GM19438 (cell line): ENCODE results near the gene ADGRG1.

Source experiments
- ATAC-seq: cut with Tn5 transposase; IDR thresholded peaks from one replicate; pipeline ENCODE4 v1.9.1; 2021; ENCODE audit warnings: low read depth; ENCODE audit not compliant: unreplicated experiment

Gene ADGRG1

GRCh38 chr16:57694725-57695679, 66.6 kb downstream of the ADGRG1 start, which contains the start of gene DRC7:
TSS of gene DRC7 (plus strand) at chr16:57694806. CDS start at chr16:57697950, 3,144 bp downstream.
- no peak for ATAC-seq

GRCh38 chr16:57695680-57696069, 67.2 kb downstream of the ADGRG1 start:
- no peak for ATAC-seq

GRCh38 chr16:57696240-57696639, 67.8 kb downstream of the ADGRG1 start:
- ATAC-seq: no peak

GRCh38 chr16:57697896-57698537, 69.6 kb downstream of the ADGRG1 start:
- ATAC-seq: no peak

GRCh38 chr16:57698812-57699405, 70.5 kb downstream of the ADGRG1 start:
- ATAC-seq: no peak

- ATAC-seq: no peak
These were observed 71.1 kb downstream of the ADGRG1 start for GRCh38 chr16:57699481-57699880.

- ATAC-seq: no peak
These were observed 71.5 kb downstream of the ADGRG1 start for GRCh38 chr16:57699899-57700298.

GRCh38 chr16:57700781-57701551, 72.5 kb downstream of the ADGRG1 start:
- ATAC-seq: no peak

- no peak for ATAC-seq
These were observed 73.4 kb downstream of the ADGRG1 start for GRCh38 chr16:57701759-57702371.

- no peak for ATAC-seq
These were observed 75.1 kb downstream of the ADGRG1 start for GRCh38 chr16:57703416-57704010.

- no peak for ATAC-seq
These were observed 75.8 kb downstream of the ADGRG1 start for GRCh38 chr16:57704011-57704904.

GRCh38 chr16:57704905-57705852, 76.7 kb downstream of the ADGRG1 start:
- ATAC-seq: no peak

GRCh38 chr16:57706717-57707116, 78.3 kb downstream of the ADGRG1 start:
- ATAC-seq: no peak

- ATAC-seq: no peak
These were observed 78.9 kb downstream of the ADGRG1 start for GRCh38 chr16:57707331-57707730.

GRCh38 chr16:57708168-57708567, 79.7 kb downstream of the ADGRG1 start:
- ATAC-seq: no peak

- ATAC-seq: no peak
These were observed 81.2 kb downstream of the ADGRG1 start for GRCh38 chr16:57709663-57710062.

GRCh38 chr16:57711346-57711745, 82.9 kb downstream of the ADGRG1 start:
- ATAC-seq: no peak

GRCh38 chr16:57711993-57712392, 83.6 kb downstream of the ADGRG1 start:
- ATAC-seq: no peak
